Smooth muscle cell (in vitro differentiated cells): ENCODE measurements around the gene RPN2. TPM values are rescaled to one million over a fixed set of nuclear protein-coding genes. Genes with fewer than 3 reads are reported as not detected.

Source experiments
- DNase-seq: peaks from one replicate; lab custom pipeline; 2025; ENCODE audit not compliant: unreplicated experiment; lab: John Stamatoyannopoulos, UW
- H2AFZ ChIP-seq: fragments of 200-600 bp; sonication (generic); 2 replicates; pipeline ENCODE4 v1.6.0; 2016; ENCODE audit warnings: antibody characterized with exemption, low read depth, mild to moderate bottlenecking
- H3F3A ChIP-seq: fragments of 200-600 bp; sonication (generic); 2 replicates; pipeline ENCODE4 v1.6.0; 2017; ENCODE audit warnings: antibody characterized with exemption, low read depth
- H3K27ac ChIP-seq: fragments of 200-600 bp; sonication (generic); 2 replicates; pipeline ENCODE4 v1.5.1; 2016; ENCODE audit warnings: low read depth, mild to moderate bottlenecking
- H3K27me3 ChIP-seq: fragments of 200-600 bp; sonication (generic); 2 replicates; pipeline ENCODE4 v1.6.1; 2016; ENCODE audit warnings: low read depth, mild to moderate bottlenecking
- H3K36me3 ChIP-seq: fragments of 200-600 bp; sonication (generic); 2 replicates; pipeline ENCODE4 v1.5.1; 2016; ENCODE audit warnings: low read depth
- H3K4me1 ChIP-seq: fragments of 200-600 bp; sonication (generic); 2 replicates; pipeline ENCODE4 v1.5.1; 2016; ENCODE audit warnings: low read depth
- H3K4me2 ChIP-seq: fragments of 200-600 bp; sonication (generic); 2 replicates; pipeline ENCODE4 v1.6.0; 2016; ENCODE audit warnings: mild to moderate bottlenecking
- H3K4me3 ChIP-seq: fragments of 200-600 bp; sonication (generic); 2 replicates; pipeline ENCODE4 v1.5.1; 2016; ENCODE audit warnings: mild to moderate bottlenecking
- H3K79me2 ChIP-seq: fragments of 200-600 bp; sonication (generic); 2 replicates; pipeline ENCODE4 v1.6.0; 2016; ENCODE audit warnings: low read depth, mild to moderate bottlenecking
- H3K9ac ChIP-seq: fragments of 200-600 bp; sonication (generic); 2 replicates; pipeline ENCODE4 v1.6.0; 2016; ENCODE audit warnings: low read depth
- H3K9me3 ChIP-seq: fragments of 200-600 bp; sonication (generic); replicated peaks from 2 replicates; pipeline ENCODE4 v1.5.1; 2016; ENCODE audit warnings: low read depth
- H4K20me1 ChIP-seq: fragments of 200-600 bp; sonication (generic); 2 replicates; pipeline ENCODE4 v1.6.0; 2016; ENCODE audit warnings: low read depth
- CTCF ChIP-seq: fragments of 200-600 bp; sonication (generic); IDR thresholded peaks from 2 replicates; pipeline ENCODE4 v1.5.1; 2017; ENCODE audit warnings: borderline replicate concordance, mild to moderate bottlenecking, antibody characterized with exemption; ENCODE audit not compliant: insufficient read depth, poor library complexity, severe bottlenecking
- WGBS: methylation state at CpG from one replicate; pipeline ENCODE4 v1.1.7; 2016; ENCODE audit warnings: low lambda C conversion rate; 5-methylcytosine and 5-hydroxymethylcytosine counted together
- polyA plus RNA-seq: library from polyadenylated mRNA; unstranded; fragments of >200 nt; fragmentation: Nextera tagmentation; extraction: Ambion mirVana; gene quantifications from 2 replicates; pipeline ENCODE4 v1.2.1, GENCODE V29; 2016
- total RNA-seq: library from RNA; depleted of rRNA; stranded (reverse); fragments of >200 nt; gene quantifications from 2 replicates; pipeline ENCODE4 v1.2.3, GENCODE V29; 2014

RPN2 gene
- total and polyA plus RNA-seq, 2 experiments from 2014 or later = 325 to 372 TPM

GRCh38 chr20:37266940-37267666, 88.0 kb downstream of the RPN2 start:
- Histone ChIP-seq H3K36me3 (no peaks in the 10 kb centered on the region), H3K4me1 (peaks cover 5% of the 10 kb centered on the region), H3K4me3 (no peak overlapping the region), H3F3A (no peaks in the 10 kb centered on the region), H3K9me3 (no peaks in the 10 kb centered on the region), H3K4me2 (no peak overlapping the region), H3K79me2 (no peaks in the 10 kb centered on the region), H3K27me3 (no peaks in the 10 kb centered on the region), H2AFZ (no peak overlapping the region), H3K27ac (no peak overlapping the region), H4K20me1 (no peaks in the 10 kb centered on the region), H3K9ac (no peak overlapping the region)
- no peak for DNase-seq
- 91% methylated on average over 9 of the region's 9 CpGs for WGBS
- TF ChIP-seq CTCF = no peak

DNA sequence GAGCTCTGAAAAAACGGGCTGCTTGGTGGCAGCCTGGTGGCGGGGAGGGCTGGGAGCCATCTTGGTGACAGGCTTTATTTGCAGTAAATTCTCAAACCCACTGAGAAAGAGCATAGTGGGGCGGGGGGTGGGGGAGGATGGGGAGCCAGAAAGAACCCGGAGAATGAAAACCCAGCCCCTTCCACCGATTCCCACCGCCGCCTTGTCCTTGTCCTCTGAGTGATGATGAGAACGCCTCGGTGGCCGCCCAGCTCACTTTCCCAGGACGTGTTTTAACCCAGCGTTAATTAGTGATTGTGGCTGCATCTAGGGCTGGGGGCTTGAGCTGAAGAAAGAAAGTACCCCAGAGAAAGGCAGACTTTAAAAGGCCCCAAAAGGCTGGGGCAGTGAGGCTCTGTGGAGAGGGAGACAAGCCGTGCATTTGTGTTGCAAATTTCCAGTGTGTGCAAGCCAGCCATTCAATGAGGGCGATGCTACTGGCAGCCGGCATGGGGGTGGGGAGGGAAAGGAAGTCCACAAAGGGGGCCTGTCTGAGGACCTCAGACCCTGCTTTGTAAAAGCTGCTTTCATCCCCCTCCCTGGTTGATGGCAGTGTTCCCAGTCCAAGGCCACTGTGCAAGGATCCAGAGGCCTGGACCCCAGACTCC, 88.7 kb downstream of the RPN2 start:
- no peak for TF ChIP-seq CTCF
- Histone ChIP-seq H4K20me1 (no peaks in the 10 kb centered on the region), H3K4me3 (no peak overlapping the region), H2AFZ (no peak overlapping the region), H3K27me3 (no peaks in the 10 kb centered on the region), H3K9ac (no peak overlapping the region), H3K27ac (no peak overlapping the region), H3K79me2 (no peaks in the 10 kb centered on the region), H3K9me3 (no peaks in the 10 kb centered on the region), H3K36me3 (no peaks in the 10 kb centered on the region), H3K4me1 (peaks cover 5% of the 10 kb centered on the region), H3F3A (no peaks in the 10 kb centered on the region), H3K4me2 (no peak overlapping the region)
- no peak for DNase-seq
- 60% methylated on average over 14 of the region's 15 CpGs for WGBS

DNA sequence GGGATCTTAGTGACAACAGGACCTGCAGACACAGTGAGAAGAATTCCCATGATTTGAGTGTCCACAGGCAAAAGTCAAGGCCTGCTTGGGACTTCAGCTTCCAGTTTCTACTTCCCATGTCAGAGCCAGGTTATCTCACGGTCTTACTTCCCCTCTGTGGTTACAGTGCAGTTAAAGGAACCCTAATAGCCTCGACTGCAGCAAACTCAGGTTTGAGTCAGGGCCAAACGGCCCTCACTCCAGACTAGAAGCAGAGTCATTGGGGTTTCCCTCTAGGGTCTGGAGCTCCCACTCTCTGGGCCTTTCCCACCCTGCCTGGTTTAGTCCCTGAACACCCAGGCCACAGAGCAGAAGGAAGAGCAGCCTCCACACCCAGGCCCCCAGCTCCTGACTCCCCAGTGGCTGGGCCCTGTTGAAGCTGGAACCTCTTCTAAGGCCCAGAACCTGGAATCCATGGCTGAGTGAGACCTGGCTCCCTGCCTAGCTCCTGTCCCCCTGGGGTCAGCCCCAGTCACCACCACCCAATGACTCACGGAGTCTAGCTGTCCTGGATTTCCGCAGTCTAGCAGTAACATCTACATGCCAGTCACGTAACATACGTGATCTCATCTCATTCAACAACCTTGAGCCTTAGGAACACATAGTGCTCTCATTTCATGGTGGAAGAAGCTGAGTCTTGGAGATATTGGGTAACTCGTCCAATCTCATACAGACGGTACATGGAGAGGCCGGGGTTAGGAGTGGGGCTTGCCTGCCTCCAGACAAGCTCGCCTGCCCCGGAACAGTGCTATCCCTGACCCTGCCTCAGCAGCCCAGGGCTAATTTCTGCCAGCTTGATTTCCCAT, 91.7 kb downstream of the RPN2 start:
- no peak overlapping the region for H3K4me2 ChIP-seq
- 79% methylated on average over 12 of the region's 12 CpGs for WGBS
- no peak for DNase-seq
- H3K27me3 ChIP-seq = no peaks in the 10 kb centered on the region
- no peak overlapping the region for H3K9ac ChIP-seq
- TF ChIP-seq CTCF = no peak
- peaks cover 5% of the 10 kb centered on the region for H3K4me1 ChIP-seq
- no peak overlapping the region for H2AFZ ChIP-seq
- no peaks in the 10 kb centered on the region for H3F3A ChIP-seq
- H3K9me3 ChIP-seq = no peaks in the 10 kb centered on the region
- no peaks in the 10 kb centered on the region for H4K20me1 ChIP-seq
- H3K36me3 ChIP-seq = no peaks in the 10 kb centered on the region
- H3K4me3 ChIP-seq = no peak overlapping the region
- no peaks in the 10 kb centered on the region for H3K79me2 ChIP-seq
- H3K27ac ChIP-seq = peak overlapping the region; percentile 26
